GM12878 (cell line): ENCODE measurements around the gene LCOR. TPM values are rescaled to one million over a fixed set of nuclear protein-coding genes. Genes with fewer than 3 reads are reported as not detected.

Experiments used
- ATAC-seq: fragments of 200-7000 bp; cut with Tn5 transposase; 3 replicates; pipeline ENCODE4 v1.9.1; 2020; ENCODE audit warnings: mild to moderate bottlenecking, moderate library complexity
- BruUV-seq: library from RNA; stranded (reverse); fragments of 400-500 nt; replicated peaks from 2 replicates; lab custom pipeline; 2021; lab: Mats Ljungman, UMichigan
- CTCF ChIA-PET: fragments of 300-600 bp; sonication (Branson Sonifier 250); formaldehyde crosslinking; extraction: SDS; loops from one replicate; lab custom pipeline; 2021; ENCODE audit warnings: inconsistent platforms; lab: Yijun Ruan, JAX
- POLR2A ChIA-PET: fragments of 350-600 bp; formaldehyde crosslinking; extraction: SDS; loops from one replicate; lab custom pipeline; 2021; ENCODE audit warnings: inconsistent platforms; lab: Charles Lee
- RAD21 ChIA-PET: fragments of 300-600 bp; sonication (Branson Sonifier 250); formaldehyde crosslinking; loops from one replicate; lab custom pipeline; 2023; ENCODE audit warnings: antibody characterized with exemption; ENCODE audit not compliant: unreplicated experiment; lab: Charles Lee
- SMC1A ChIA-PET: fragments of 300-600 bp; sonication (Branson Sonifier 250); formaldehyde crosslinking; loops from one replicate; lab custom pipeline; 2023; ENCODE audit not compliant: unreplicated experiment, uncharacterized antibody; lab: Charles Lee
- DNase-seq: peaks from one replicate; pipeline ENCODE4 v3.0.0-alpha.2; 2011; ENCODE audit warnings: low read depth, low spot score
- FAIRE-seq: peaks from 3 replicates; lab custom pipeline; 2011; peaks lifted over from hg19 to GRCh38; lab: Jason Lieb, UNC
- H2AFZ ChIP-seq: 2 replicates; pipeline ENCODE4 v1.6.0; 2011; ENCODE audit warnings: low read depth, low read length, control low read depth; ENCODE audit not compliant: control insufficient read depth
- H3K27ac ChIP-seq: 2 replicates; pipeline ENCODE4 v1.5.1; 2011; ENCODE audit warnings: control low read depth; ENCODE audit not compliant: control insufficient read depth, insufficient read depth
- H3K27me3 ChIP-seq, 2 experiments: replicated peaks in 1 of 2; 2 replicates each; pipeline versions ENCODE4 v1.6.0 to v1.6.1; 2011; ENCODE audit warnings: low read length in 1 of 2; ENCODE audit not compliant: control insufficient read depth in 2 of 2, insufficient read depth in 2 of 2
- H3K36me3 ChIP-seq, 2 experiments: 2 replicates each; pipeline ENCODE4 v1.5.1; 2011; ENCODE audit warnings: low read length in 1 of 2; ENCODE audit not compliant: control insufficient read depth in 2 of 2, insufficient read depth in 2 of 2
- H3K4me1 ChIP-seq: 2 replicates; pipeline ENCODE4 v1.6.1; 2011; ENCODE audit warnings: mild to moderate bottlenecking, low read length, moderate library complexity, mixed read lengths; ENCODE audit not compliant: control insufficient read depth, insufficient read depth
- H3K4me2 ChIP-seq: 2 replicates; pipeline ENCODE4 v1.6.0; 2011; ENCODE audit warnings: control low read depth; ENCODE audit not compliant: control insufficient read depth, insufficient read depth
- H3K4me3 ChIP-seq: fragments of 200-600 bp; sonication (generic); 2 replicates; pipeline ENCODE4 v1.5.1; 2016
- H3K79me2 ChIP-seq: 2 replicates; pipeline ENCODE4 v1.6.0; 2011; ENCODE audit warnings: low read length; ENCODE audit not compliant: control insufficient read depth, insufficient read depth
- H3K9ac ChIP-seq: 2 replicates; pipeline ENCODE4 v1.8.0; 2011; ENCODE audit warnings: low read length, control low read depth, mixed read lengths; ENCODE audit not compliant: control insufficient read depth, insufficient read depth
- H3K9me3 ChIP-seq: replicated peaks from 3 replicates; pipeline ENCODE4 v1.5.1; 2011; ENCODE audit warnings: mild to moderate bottlenecking, low read length; ENCODE audit not compliant: control insufficient read depth, insufficient read depth
- H4K20me1 ChIP-seq: 2 replicates; pipeline ENCODE4 v1.6.0; 2011; ENCODE audit not compliant: control insufficient read depth, insufficient read depth
- BCL3 ChIP-seq: IDR thresholded peaks from 2 replicates; pipeline ENCODE4 v1.6.1; 2011; ENCODE audit warnings: borderline replicate concordance, low read depth, mild to moderate bottlenecking, moderate library complexity, low read length; ENCODE audit not compliant: insufficient read depth, poor library complexity, severe bottlenecking
- CBX3 ChIP-seq: fragments of 200-600 bp; sonication (generic); IDR thresholded peaks from 2 replicates; pipeline ENCODE4 v1.6.1; 2016; ENCODE audit warnings: low read depth, borderline replicate concordance
- E2F4 ChIP-seq: IDR thresholded peaks from 2 replicates; pipeline ENCODE4 v1.6.1; 2012; ENCODE audit warnings: low read depth, low read length, improper control_type of control experiment
- FOXM1 ChIP-seq: IDR thresholded peaks from 2 replicates; pipeline ENCODE4 v1.6.1; 2012; ENCODE audit warnings: low read depth, mild to moderate bottlenecking, inconsistent platforms, low read length, moderate library complexity
- GABPA ChIP-seq: IDR thresholded peaks from 2 replicates; pipeline ENCODE4 v1.6.1; 2014; ENCODE audit warnings: antibody characterized with exemption, low read depth, mild to moderate bottlenecking, inconsistent platforms
- RB1 ChIP-seq: fragments of 450-650 bp; formaldehyde crosslinking; IDR thresholded peaks from 2 replicates; pipeline ENCODE4 v1.6.1; 2017; ENCODE audit warnings: mild to moderate bottlenecking, borderline replicate concordance
- SREBF2 ChIP-seq: IDR thresholded peaks from 2 replicates; pipeline ENCODE4 v1.6.1; 2012; ENCODE audit warnings: mild to moderate bottlenecking, low read length
- USF2 ChIP-seq: IDR thresholded peaks from 2 replicates; pipeline ENCODE4 v1.6.1; 2011; ENCODE audit warnings: low read depth, low read length, improper control_type of control experiment, borderline replicate concordance
- WGBS: methylation state at CpG from one replicate; pipeline ENCODE4 v1.1.6; 2016; ENCODE audit warnings: low lambda C conversion rate; ENCODE audit not compliant: insufficient replicate concordance, insufficient coverage; ENCODE audit errors: missing lambda C conversion rate; 5-methylcytosine and 5-hydroxymethylcytosine counted together
- in situ Hi-C: fragments of 300-500 bp; cut with MboI; formaldehyde crosslinking; loops from 9 replicates; pipeline ENCODE4 v1.14.3; 2018; ENCODE audit warnings: mixed read lengths
- intact Hi-C: fragments of 100-400 bp; cut with micrococcal nuclease; formaldehyde crosslinking; loops from one replicate; pipeline ENCODE4 v1.14.2; 2022; ENCODE audit not compliant: unreplicated experiment
- polyA plus RNA-seq, 11 experiments: library from polyadenylated mRNA; depleted of rRNA in 4 of 11; unstranded in 6 of 11; stranded (reverse) in 5 of 11; fragments of >200 nt; fragmentation: Nextera tagmentation in 4 of 11; fragmentation: Illumina TruSeq in 1 of 11; extraction: Ambion mirVana in 4 of 11; extraction: Trizol in 1 of 11; gene quantifications; 1 replicate in 1 of 11; 2 replicates in 10 of 11; pipeline versions ENCODE4 v1.2.1 to v1.2.3, GENCODE V29; 2011 to 2016; ENCODE audit warnings: inconsistent platforms in 2 of 11, missing spikeins in 2 of 11, low read depth in 1 of 11
- total RNA-seq, 4 experiments: library from RNA; depleted of rRNA in 3 of 4; stranded (reverse); fragments of >200 nt in 3 of 4; fragmentation: Illumina TruSeq in 1 of 4; extraction: Trizol in 1 of 4; gene quantifications; 2 replicates each; pipeline versions ENCODE4 v1.2.1 to v1.2.3, GENCODE V29; 2013 to 2021
- TF ChIP-seq, protein P1 (sequence below): fragments of 450-650 bp; IDR thresholded peaks from 2 replicates; pipeline ENCODE4 v1.6.1; 2016; ENCODE audit warnings: mild to moderate bottlenecking

The LCOR gene
- total and polyA plus RNA-seq, 10 of the 15 experiments (the other 5 are each of a cell fraction or from before 2014, with no cell fraction given) = 1.6 to 22.0 (median 13.2) TPM

DNA sequence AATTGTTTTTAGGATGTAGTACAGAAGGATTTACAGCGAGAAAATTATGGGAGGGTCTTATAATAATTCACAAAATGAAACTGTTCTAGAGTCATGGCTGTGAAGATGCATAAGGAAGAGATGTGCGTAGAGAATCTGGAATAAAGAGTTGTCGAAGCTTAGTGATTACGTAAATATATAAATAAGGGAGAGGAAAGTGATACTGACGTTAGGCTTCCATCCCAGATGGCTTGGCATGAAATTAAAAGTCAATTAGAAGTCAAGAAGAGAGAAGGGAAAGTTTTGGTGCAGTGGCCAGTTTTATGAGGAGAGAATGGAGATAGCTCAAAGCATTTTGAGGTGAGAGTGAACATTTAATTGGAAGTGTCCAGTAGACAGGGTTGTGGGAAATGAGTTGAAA, 85.5 kb downstream of the LCOR start (continued):
- TF ChIP-seq USF2 (no peak), CBX3 (no peak), SREBF2 (no peak), RB1 (no peak)

DNA sequence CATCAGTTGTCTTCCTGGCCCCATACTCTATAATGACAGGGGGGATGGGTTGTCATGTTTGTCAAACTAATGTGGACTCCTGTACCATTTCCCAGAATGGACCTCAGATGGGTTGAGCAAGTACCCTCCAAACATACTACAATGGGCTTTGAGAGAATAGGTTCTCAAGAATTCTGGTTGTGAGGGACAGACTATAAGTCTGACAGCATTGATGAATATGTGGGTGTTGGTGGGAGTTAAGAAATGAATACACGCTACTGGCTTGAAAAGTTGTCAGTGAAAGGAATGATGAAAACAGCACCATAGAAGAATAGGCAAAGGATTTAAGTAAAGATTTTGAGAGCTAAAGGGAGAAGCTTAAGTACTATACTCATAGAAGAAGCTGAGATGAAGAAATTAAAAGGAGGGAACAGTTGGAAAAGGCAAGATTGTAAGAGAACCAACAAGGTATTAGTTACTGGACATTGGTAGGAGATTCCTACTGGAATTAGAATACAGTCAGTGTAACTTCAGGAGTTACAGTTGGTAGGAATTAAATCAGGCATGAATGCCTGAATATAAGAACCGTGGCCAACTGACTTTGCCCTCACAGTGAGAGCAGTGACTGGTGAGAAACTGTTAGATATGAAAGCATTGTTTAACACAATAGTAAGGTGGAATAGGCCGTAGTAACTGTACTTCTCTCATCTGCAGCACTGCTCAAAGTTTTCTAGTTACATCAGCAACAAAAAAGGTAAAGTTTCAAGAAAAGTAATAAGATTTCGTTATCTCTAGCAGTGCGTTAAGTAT, 86.3 kb downstream of the LCOR start:
- BruUV-seq = no TSS peak
- peaks cover 2% of the 10 kb centered on the region; the same call in 1 of the 3 replicates for H3K9me3 ChIP-seq
- no peak overlapping the region for H3K27ac ChIP-seq
- FAIRE-seq = peak; percentile 31
- peaks cover 15% of the 10 kb centered on the region for H3K4me1 ChIP-seq
- SMC1A ChIA-PET = interaction anchor here (0.8 to 1.9 kb wide), 6 partner anchors 8 to 107 kb away, joined by 3 to 9 read pairs (median 4); no protein-coding TSS in a partner anchor
- H3K4me3 ChIP-seq = no peak overlapping the region
- H3K79me2 ChIP-seq = peaks cover 21% of the 10 kb centered on the region
- no peak for DNase-seq
- no peaks in the 10 kb centered on the region for H3K27me3 ChIP-seq
- no peak overlapping the region for H3K9ac ChIP-seq
- H2AFZ ChIP-seq = no peak overlapping the region
- WGBS = 95% methylated on average over 5 of the region's 5 CpGs
- no peak overlapping the region for H3K4me2 ChIP-seq
- intact Hi-C loops = no loop called here
- RAD21 ChIA-PET = interaction anchor here (0.8 kb wide), 1 partner anchor 107 kb away, joined by 3 read pairs; no protein-coding TSS in a partner anchor
- TF ChIP-seq BCL3 (no peak), GABPA (no peak), FOXM1 (no peak), E2F4 (no peak)
- TF ChIP-seq, protein P1, sequence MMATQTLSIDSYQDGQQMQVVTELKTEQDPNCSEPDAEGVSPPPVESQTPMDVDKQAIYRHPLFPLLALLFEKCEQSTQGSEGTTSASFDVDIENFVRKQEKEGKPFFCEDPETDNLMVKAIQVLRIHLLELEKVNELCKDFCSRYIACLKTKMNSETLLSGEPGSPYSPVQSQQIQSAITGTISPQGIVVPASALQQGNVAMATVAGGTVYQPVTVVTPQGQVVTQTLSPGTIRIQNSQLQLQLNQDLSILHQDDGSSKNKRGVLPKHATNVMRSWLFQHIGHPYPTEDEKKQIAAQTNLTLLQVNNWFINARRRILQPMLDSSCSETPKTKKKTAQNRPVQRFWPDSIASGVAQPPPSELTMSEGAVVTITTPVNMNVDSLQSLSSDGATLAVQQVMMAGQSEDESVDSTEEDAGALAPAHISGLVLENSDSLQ = peak; percentile 46; the same call in 1 of the 2 replicates
- TF ChIP-seq, all 136 proteins: peak for 1
- CTCF ChIA-PET = interaction anchor here (1.2 to 3.5 kb wide), 4 partner anchors 8 to 119 kb away, joined by 3 to 26 read pairs (median 6); no protein-coding TSS in a partner anchor
- no peaks in the 10 kb centered on the region for H4K20me1 ChIP-seq
- POLR2A ChIA-PET = no interaction called here
- H3K36me3 ChIP-seq = peaks cover 2 to 5% of the 10 kb centered on the region in 2 experiments
- peak; percentile 59 for ATAC-seq
- in situ Hi-C loops = no loop called here
